Upper lobe of right lung (tissue), 1 donor: ENCODE data around the gene PAK4. TPM values are rescaled to one million over a fixed set of nuclear protein-coding genes. Genes with fewer than 3 reads are reported as not detected.

Experiments used
- ATAC-seq: fragments of 200-7000 bp; cut with Tn5 transposase; one replicate; pipeline ENCODE4 v1.9.1; 2020; ENCODE audit warnings: mild to moderate bottlenecking, moderate library complexity
- DNase-seq: peaks from one replicate; pipeline ENCODE4 v3.0.0-alpha.2; 2020
- H3K27ac ChIP-seq: fragments of 200-600 bp; one replicate; pipeline ENCODE4 v1.8.0; 2022
- H3K27me3 ChIP-seq: fragments of 200-600 bp; one replicate; pipeline ENCODE4 v1.8.0; 2022; ENCODE audit warnings: mild to moderate bottlenecking
- H3K36me3 ChIP-seq: fragments of 200-600 bp; one replicate; pipeline ENCODE4 v1.8.0; 2022
- H3K4me1 ChIP-seq: fragments of 200-600 bp; one replicate; pipeline ENCODE4 v1.8.0; 2022
- H3K4me3 ChIP-seq: fragments of 200-600 bp; one replicate; pipeline ENCODE4 v1.8.0; 2022; ENCODE audit warnings: mild to moderate bottlenecking
- H3K9me3 ChIP-seq: fragments of 200-600 bp; one replicate; pipeline ENCODE4 v1.8.0; 2022
- CTCF ChIP-seq: fragments of 200-600 bp; IDR thresholded peaks from one replicate; pipeline ENCODE4 v1.8.0; 2022; ENCODE audit warnings: antibody characterized with exemption
- intact Hi-C: fragments of 100-400 bp; cut with DNase I; formaldehyde crosslinking; loops from one replicate; pipeline ENCODE4 v1.11.0; 2022
- total RNA-seq: library from RNA; stranded (reverse); fragmentation: NEBNext Ultra II Directional; extraction: Animal tissue kit (Norgen Biotek cat#: 25700); gene quantifications from one replicate; pipeline ENCODE4 v1.2.1, GENCODE V29; 2021
- donor health status: DM: no; HTN: yes; CAD: no; lungs with severe emphysema.

The PAK4 gene
- total RNA-seq, 1 donor from 2014 or later, result 72.8 TPM

GRCh38 chr19:39177110-39177699 is 51.6 kb downstream of the PAK4 start:
- H3K27me3 ChIP-seq, result no peaks in the 10 kb centered on the region
- intact Hi-C loops, result no loop called here
- no peaks in the 10 kb centered on the region for H3K4me1 ChIP-seq
- H3K4me3 ChIP-seq, result no peak overlapping the region
- no peak for TF ChIP-seq CTCF
- no peak overlapping the region for H3K27ac ChIP-seq
- peaks cover 57% of the 10 kb centered on the region for H3K36me3 ChIP-seq
- no peaks in the 10 kb centered on the region for H3K9me3 ChIP-seq
- no peak for ATAC-seq
- no peak for DNase-seq

- intact Hi-C loops, result no loop called here
- Histone ChIP-seq H3K27ac (no peak overlapping the region), H3K27me3 (no peaks in the 10 kb centered on the region), H3K36me3 (peaks cover 51% of the 10 kb centered on the region), H3K9me3 (no peaks in the 10 kb centered on the region), H3K4me1 (no peaks in the 10 kb centered on the region), H3K4me3 (no peak overlapping the region)
- no peak for TF ChIP-seq CTCF
- no peak for ATAC-seq
- no peak for DNase-seq
Observed at GRCh38 chr19:39177736-39178135, 52.1 kb downstream of the PAK4 start.

GRCh38 chr19:39178296-39179006 is 52.9 kb downstream of the PAK4 start:
- Histone ChIP-seq H3K27me3 (no peaks in the 10 kb centered on the region), H3K4me1 (no peaks in the 10 kb centered on the region), H3K27ac (no peak overlapping the region), H3K36me3 (peaks cover 44% of the 10 kb centered on the region), H3K4me3 (no peak overlapping the region), H3K9me3 (no peaks in the 10 kb centered on the region)
- no peak for TF ChIP-seq CTCF
- DNase-seq (no peak), ATAC-seq (no peak)
- intact Hi-C loops, result no loop called here

GRCh38 chr19:39179754-39180153 is 54.2 kb downstream of the PAK4 start:
- Histone ChIP-seq H3K4me3 (no peak overlapping the region), H3K36me3 (peaks cover 34% of the 10 kb centered on the region), H3K27me3 (no peaks in the 10 kb centered on the region), H3K27ac (no peak overlapping the region), H3K4me1 (no peaks in the 10 kb centered on the region), H3K9me3 (no peaks in the 10 kb centered on the region)
- intact Hi-C loops, result no loop called here
- TF ChIP-seq CTCF, result no peak
- DNase-seq, result no peak
- no peak for ATAC-seq

GRCh38 chr19:39180749-39181148 is 55.2 kb downstream of the PAK4 start:
- no peak for TF ChIP-seq CTCF
- Histone ChIP-seq H3K4me1 (no peaks in the 10 kb centered on the region), H3K27ac (no peak overlapping the region), H3K4me3 (no peak overlapping the region), H3K36me3 (peaks cover 26% of the 10 kb centered on the region), H3K9me3 (no peaks in the 10 kb centered on the region), H3K27me3 (no peaks in the 10 kb centered on the region)
- DNase-seq (no peak), ATAC-seq (no peak)
- intact Hi-C loops, result no loop called here
